ENCODE results near the gene TMCO4. TPM values are rescaled to one million over a fixed set of nuclear protein-coding genes. Genes with fewer than 3 reads are reported as not detected.

The TMCO4 gene
- total and polyA plus RNA-seq, 10 of the 15 experiments (the other 5 are each of a cell fraction or from before 2014, with no cell fraction given): 2.4 to 20.8 (median 13.0) TPM

DNA sequence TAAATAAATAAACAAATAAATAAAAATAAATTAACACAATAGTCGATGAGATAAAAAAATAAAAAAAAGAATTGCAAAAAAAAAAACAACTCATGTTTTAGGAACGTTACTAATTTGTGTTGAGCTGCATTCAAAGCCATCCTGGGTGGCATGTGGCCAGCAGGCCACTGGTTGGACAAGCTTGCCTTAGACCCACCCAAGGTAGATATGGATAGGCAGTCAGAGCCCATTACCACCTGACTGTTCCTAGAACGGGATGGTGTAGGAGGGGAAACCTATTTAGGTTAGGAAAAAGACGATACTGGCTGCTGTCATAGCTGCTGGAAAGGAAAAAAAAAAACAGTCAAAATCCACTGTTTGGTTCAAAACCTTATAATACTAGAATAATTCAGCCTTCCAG is 94.3 kb downstream of the TMCO4 start:
- Histone ChIP-seq H3K4me2 (ENCODE audit: control insufficient read depth, insufficient read depth) (no peak overlapping the region), H3K4me3 (no peak overlapping the region), H3K4me1 (ENCODE audit: control insufficient read depth, insufficient read depth, low read length) (peaks cover 21% of the 10 kb centered on the region), H3K79me2 (ENCODE audit: control insufficient read depth, insufficient read depth, low read length) (no peaks in the 10 kb centered on the region), H3K9ac (ENCODE audit: control insufficient read depth, insufficient read depth, low read length) (no peak overlapping the region), H3K9me3 (replicated peaks; ENCODE audit: control insufficient read depth, insufficient read depth, low read length) (no peaks in the 10 kb centered on the region), H4K20me1 (ENCODE audit: control insufficient read depth, insufficient read depth) (no peaks in the 10 kb centered on the region), H3K27ac (ENCODE audit: control insufficient read depth, insufficient read depth) (no peak overlapping the region), H3K27me3 (replicated peaks in 1 of 2; ENCODE audit: control insufficient read depth in 2 of 2, insufficient read depth in 2 of 2, low read length in 1 of 2) (no peaks in the 10 kb centered on the region), H2AFZ (ENCODE audit: control insufficient read depth, low read depth, low read length) (no peak overlapping the region), H3K36me3 (ENCODE audit: control insufficient read depth in 2 of 2, insufficient read depth in 2 of 2, low read length in 1 of 2) (peaks cover 0 to 2% of the 10 kb centered on the region in 2 experiments; a peak in 1 of 4 replicates)
- SMC1A ChIA-PET (ENCODE audit: uncharacterized antibody, unreplicated experiment): interaction anchor here (0.6 to 5.1 kb wide), 4 partner anchors 10 to 213 kb away, joined by 3 to 99 read pairs (median 4); no protein-coding TSS in a partner anchor
- 59% methylated on average over 4 of the region's 4 CpGs for WGBS (ENCODE audit: insufficient coverage, insufficient replicate concordance, low lambda C conversion rate, missing lambda C conversion rate)
- intact Hi-C loops (cut with micrococcal nuclease; ENCODE audit: unreplicated experiment) (no loop called here), in situ Hi-C loops (cut with MboI) (no loop called here)
- POLR2A ChIA-PET: interaction anchor here (0.6 to 0.7 kb wide), 3 partner anchors 167 to 436 kb away, joined by 3 read pairs; no protein-coding TSS in a partner anchor
- no peak for TF ChIP-seq TAF1 (IDR thresholded peaks at IDR 0.05; ENCODE audit: borderline replicate concordance, low read depth, low read length)
- TF ChIP-seq, protein P1, sequence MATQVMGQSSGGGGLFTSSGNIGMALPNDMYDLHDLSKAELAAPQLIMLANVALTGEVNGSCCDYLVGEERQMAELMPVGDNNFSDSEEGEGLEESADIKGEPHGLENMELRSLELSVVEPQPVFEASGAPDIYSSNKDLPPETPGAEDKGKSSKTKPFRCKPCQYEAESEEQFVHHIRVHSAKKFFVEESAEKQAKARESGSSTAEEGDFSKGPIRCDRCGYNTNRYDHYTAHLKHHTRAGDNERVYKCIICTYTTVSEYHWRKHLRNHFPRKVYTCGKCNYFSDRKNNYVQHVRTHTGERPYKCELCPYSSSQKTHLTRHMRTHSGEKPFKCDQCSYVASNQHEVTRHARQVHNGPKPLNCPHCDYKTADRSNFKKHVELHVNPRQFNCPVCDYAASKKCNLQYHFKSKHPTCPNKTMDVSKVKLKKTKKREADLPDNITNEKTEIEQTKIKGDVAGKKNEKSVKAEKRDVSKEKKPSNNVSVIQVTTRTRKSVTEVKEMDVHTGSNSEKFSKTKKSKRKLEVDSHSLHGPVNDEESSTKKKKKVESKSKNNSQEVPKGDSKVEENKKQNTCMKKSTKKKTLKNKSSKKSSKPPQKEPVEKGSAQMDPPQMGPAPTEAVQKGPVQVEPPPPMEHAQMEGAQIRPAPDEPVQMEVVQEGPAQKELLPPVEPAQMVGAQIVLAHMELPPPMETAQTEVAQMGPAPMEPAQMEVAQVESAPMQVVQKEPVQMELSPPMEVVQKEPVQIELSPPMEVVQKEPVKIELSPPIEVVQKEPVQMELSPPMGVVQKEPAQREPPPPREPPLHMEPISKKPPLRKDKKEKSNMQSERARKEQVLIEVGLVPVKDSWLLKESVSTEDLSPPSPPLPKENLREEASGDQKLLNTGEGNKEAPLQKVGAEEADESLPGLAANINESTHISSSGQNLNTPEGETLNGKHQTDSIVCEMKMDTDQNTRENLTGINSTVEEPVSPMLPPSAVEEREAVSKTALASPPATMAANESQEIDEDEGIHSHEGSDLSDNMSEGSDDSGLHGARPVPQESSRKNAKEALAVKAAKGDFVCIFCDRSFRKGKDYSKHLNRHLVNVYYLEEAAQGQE (IDR thresholded peaks at IDR 0.05; ENCODE audit: low read depth, low read length): no peak
- no peak for TF ChIP-seq GABPA (IDR thresholded peaks at IDR 0.05; ENCODE audit: low read depth)
- CTCF ChIA-PET: interaction anchor here (0.7 to 14.4 kb wide), 12 partner anchors 8 to 148 kb away, joined by 3 to 378 read pairs (median 9); partner anchors contain the start of gene HTR6
- RAD21 ChIA-PET (ENCODE audit: unreplicated experiment): interaction anchor here (1.2 to 4.4 kb wide), 2 partner anchors 42 to 44 kb away, joined by 3 to 84 read pairs; no protein-coding TSS in a partner anchor
- DNase-seq (ENCODE audit: low read depth, low spot score): no peak
- ATAC-seq: no peak
- FAIRE-seq: no peak
- no TSS peak for BruUV-seq (replicated peaks)
